ENCODE results near the gene VWA3A.
"Not testable (repeated sequence)": the region's sequence is repeated elsewhere in the genome, so short reads cannot be mapped to it uniquely, and the experiment has no call there.

The VWA3A gene

DNA sequence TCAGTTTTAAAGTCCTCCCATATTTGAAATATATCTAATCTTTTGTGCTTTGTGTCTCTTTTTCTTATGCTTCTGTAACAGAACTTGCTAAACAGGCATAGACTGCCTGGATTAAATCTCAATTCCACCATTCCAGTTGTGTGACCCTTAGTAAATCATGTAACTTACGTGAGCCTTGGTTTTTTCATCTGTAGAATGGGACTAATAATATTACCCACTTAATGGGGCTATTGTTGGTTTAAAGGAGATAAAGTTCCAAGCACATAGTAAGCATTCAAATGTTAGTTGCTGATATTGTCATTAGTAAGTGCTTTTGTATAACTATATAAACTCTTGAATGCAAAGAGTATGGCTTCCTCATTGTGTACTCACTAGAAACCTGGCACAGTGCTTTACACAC is 5.9 kb upstream of the VWA3A start:
- DNase-seq (ENCODE audit: low read depth in 2 of 2): no peak

GRCh38 chr16:22088642-22089041 is 3.7 kb upstream of the VWA3A start:
- DNase-seq (ENCODE audit: low read depth in 2 of 2): no peak

DNA sequence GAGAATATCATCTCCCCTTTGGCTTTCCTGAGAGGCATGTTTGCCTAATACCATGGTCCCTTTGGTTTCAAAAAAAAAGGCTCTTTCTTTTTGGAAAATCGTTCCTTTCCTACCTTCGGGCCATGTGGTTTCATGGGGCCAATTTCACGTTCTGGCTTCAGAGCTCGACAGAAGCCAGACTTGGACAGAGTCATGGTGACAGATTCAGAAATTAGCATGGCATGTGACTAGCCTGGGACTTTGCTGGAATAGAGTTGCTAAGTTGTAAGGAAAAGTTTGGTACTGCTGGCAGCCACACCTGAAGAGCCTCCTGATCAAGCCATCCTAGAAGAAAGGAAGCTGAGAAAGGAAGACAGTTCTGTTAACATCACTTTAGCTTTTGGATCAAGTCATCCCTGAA is 2.4 kb upstream of the VWA3A start:
- no peak for DNase-seq (ENCODE audit: low read depth in 2 of 2)

- DNase-seq (ENCODE audit: low read depth in 2 of 2): no peak
Observed at GRCh38 chr16:22091721-22092120, 620 bp upstream of the VWA3A start.

GRCh38 chr16:22093331-22093730 is 990 bp downstream of the VWA3A start:
- no peak for DNase-seq (ENCODE audit: low read depth in 2 of 2)

GRCh38 chr16:22093996-22094395 is 1.7 kb downstream of the VWA3A start:
- DNase-seq (ENCODE audit: low read depth in 2 of 2): no peak

DNA sequence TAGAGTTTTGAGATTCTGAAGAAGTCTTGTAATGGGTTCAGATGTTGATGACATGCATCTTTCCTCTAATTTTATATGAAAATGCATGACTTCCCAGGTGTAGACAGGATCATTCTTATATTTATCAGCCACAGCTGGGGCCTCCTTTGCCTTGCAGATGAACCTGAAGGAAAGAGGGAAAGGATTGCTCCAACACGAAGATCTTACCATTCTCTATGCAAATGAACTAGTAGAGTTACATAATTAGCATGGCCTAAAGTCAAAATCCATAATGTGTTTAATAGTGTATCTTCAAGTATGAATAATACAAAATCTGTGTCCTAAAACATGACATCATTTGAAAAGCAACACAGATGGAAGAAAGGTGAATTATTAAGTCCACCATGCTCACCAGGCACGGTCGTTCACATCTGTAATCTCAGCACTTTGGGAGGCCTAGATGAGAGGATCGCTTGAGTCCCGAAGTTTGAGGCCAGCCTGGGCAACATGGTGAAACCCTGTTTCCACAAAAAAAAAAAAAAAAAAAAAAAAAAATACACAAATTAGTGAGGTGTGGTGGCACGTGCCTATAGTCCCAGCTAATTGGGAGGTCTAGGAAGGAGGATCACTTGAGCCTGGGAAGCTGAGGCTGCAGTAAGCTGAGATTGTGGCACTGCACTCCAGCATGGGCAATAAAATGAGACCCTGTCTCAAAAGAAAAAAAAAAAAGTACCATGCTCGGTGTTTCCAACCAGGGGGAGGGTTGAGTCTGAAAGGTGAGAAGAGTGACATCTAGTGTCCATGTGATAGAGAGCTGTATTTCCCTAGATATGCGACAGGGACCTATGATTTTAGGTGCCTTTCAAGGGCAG is 6.3 kb downstream of the VWA3A start:
- no peak for DNase-seq (ENCODE audit: low read depth in 2 of 2)

DNA sequence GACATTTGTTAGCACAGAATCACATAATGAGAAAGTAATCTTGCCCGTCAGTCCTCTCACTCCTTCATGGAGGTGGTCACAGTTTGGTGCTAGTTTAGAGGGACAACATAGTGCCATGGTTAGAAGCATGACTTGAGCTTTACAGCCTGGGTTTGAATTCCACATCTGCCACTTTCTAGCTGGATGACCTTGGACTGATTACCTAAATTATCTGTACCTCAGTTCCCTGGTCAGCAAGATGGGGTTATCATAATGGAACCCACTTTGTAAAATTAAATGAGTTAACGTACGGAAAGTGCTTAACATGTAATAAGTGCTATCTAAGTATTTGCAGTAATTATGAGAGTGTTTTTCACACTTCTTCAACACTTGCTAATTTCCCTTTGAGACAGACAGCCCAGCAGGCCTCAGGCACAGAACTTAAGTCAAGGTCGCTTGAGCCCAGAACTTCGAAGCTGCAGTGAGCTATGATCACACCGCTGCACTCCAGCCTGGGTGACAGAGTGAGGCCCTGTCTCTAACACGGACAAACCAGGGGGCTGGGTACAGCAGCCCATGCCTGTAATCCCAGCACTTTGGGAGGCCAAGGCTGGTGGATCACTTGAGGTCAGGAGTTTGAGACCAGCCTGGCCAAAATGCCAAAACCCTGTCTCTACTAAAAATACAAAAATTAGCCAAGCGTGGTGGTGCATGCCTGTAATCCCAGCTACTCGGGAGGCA is 7.1 kb downstream of the VWA3A start:
- no peak for DNase-seq (ENCODE audit: low read depth in 2 of 2)

GRCh38 chr16:22103441-22103840 is 11.1 kb downstream of the VWA3A start:
- DNase-seq (ENCODE audit: low read depth in 2 of 2): no peak

GRCh38 chr16:22109258-22109898 is 17.0 kb downstream of the VWA3A start:
- no peak for DNase-seq (ENCODE audit: low read depth in 2 of 2)

DNA sequence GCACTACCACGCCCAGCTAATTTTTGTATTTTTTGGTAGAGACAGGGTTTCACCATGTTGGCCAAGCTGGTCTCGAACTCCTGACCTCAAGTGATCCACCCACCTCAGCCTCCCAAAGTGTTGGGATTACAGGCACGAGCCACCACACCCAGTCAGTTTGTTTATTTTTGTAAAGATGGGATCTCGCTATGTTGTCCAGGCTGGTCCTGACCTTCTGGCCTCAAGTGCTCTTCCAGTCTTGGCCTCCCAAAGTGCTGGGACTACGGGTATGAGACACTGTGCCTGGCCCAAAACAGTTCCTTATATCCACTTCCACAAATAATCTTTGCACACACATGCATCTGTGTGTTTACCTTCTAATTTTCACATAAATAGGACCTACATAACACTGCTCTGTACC is 19.3 kb downstream of the VWA3A start:
- not testable (repeated sequence) for DNase-seq (ENCODE audit: low read depth in 2 of 2)

DNA sequence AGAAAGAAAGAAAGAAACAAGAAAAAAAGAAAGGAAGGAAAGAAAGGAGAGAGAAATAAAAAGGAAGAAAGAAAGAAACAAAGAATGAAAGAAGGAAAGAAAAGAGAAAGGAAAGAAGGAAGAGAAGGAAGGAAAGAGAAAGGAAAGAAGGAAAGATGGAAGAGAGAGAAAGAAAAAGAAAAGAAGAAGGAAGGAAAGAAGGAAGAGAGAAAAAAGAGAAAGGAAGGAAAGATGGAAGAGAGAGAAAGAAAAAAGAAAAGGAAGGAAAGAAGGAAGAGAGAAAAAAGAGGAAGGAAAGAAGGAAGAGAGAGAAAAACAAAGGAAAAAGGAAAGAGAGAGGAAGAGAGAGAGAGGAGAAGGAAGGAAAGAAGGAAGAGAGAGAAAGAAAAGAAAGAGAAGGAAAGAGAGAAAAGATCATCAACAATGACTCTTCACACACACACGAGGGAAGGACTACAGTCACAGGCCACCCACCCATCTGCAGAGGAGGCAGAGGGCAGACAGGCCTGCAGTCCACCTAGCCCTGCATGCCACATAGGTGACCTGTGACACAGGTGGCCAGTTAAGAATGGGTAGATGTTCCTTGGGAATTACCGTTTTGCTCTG is 23.9 kb downstream of the VWA3A start:
- no peak for DNase-seq (ENCODE audit: low read depth in 2 of 2)

DNA sequence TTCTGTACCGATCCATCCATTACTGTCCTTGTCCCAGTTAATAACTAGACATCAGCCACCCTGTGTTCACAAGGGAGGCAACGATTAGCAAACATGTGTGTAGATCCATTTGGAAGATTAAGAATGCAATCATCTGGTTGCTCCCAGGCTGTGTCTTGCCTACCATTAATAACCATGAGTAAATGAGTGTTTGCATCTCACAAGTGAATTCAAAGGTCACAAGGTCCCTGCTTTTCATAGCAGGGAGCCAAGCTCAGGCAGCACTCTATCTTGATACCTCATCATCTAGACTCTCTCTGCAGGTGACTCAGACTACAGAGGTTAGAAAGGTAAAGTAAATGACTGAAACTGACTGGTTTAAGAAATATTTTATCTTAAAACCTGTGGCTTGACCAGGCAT is 25.3 kb downstream of the VWA3A start:
- DNase-seq (ENCODE audit: low read depth in 2 of 2): no peak

- DNase-seq (ENCODE audit: low read depth in 2 of 2): no peak
Observed at GRCh38 chr16:22120440-22120839, 28.1 kb downstream of the VWA3A start.

DNA sequence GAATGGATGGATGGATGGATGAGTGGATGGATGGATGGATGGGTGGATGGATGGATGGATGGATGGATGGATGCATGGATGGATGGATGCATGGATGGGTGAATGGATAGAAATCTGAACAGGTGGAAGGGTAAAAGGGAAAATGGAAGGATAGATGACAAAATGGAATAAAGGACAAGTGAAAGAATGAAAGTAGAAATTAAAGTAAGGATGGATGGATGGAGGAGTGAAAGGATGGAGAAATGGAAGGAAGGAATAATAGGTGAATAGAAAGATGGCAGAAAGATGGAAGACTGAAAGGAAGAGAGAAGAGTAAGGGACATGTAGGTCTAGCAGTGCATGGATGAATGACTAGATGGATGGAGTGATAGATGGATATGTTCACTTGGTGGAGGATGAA is 29.9 kb downstream of the VWA3A start:
- DNase-seq (ENCODE audit: low read depth in 2 of 2): no peak

DNA sequence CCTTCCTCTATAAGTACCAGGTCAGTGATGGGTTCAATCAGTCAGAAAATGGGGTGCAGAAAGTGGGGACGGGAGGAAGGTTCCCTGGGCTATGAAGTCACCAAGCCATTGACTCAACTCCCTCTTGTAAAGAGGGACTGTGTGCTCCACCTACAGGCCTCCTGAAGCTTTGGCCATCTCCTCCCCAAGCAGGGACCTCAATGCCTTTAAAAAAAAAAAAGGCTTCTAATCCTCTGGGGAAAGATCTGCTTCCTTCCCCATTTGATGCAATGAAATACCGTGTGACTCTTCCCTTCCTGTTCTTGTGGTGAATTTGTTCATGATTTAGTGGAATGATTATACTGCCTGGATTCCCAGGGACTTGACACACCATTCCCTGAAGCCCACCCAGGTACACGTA is 30.8 kb downstream of the VWA3A start:
- DNase-seq (ENCODE audit: low read depth in 2 of 2): no peak

- DNase-seq (ENCODE audit: low read depth in 2 of 2): no peak
Observed at GRCh38 chr16:22123759-22124490, 31.6 kb downstream of the VWA3A start.

DNA sequence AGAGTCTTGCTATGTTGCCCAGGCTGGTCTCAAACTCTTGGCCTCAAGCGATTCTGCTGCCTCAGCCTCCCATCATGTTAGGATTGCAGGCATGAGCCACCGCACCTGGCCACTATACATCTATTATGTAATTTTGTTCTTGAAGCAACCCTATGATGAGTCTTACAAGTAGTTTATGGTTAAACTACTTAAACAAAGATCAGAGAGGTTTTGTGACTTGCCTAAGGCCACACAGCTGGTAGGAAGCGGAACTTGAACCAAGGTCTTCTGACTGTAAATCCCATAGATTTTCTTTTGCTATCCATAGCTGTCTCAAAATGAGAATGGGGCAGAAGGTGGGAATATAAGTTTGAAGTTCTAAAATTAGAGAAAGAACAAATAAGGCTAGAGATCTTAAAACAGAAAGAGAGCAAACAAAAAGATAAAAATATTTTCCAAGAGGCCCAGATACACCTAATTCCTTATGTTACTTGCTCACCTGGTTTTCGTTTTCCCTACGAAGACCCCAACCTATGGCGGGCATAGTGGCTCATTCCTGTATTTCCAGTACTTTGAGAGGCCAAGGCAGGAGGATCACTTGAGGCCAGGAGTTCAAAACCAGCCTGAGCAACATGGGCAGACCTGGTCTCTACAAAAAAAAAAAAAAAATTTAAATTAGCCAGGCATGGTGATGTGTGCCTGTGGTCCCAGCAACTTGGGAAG is 32.4 kb downstream of the VWA3A start:
- no peak for DNase-seq (ENCODE audit: low read depth in 2 of 2)

GRCh38 chr16:22126037-22126558 is 33.8 kb downstream of the VWA3A start:
- no peak for DNase-seq (ENCODE audit: low read depth in 2 of 2)

DNA sequence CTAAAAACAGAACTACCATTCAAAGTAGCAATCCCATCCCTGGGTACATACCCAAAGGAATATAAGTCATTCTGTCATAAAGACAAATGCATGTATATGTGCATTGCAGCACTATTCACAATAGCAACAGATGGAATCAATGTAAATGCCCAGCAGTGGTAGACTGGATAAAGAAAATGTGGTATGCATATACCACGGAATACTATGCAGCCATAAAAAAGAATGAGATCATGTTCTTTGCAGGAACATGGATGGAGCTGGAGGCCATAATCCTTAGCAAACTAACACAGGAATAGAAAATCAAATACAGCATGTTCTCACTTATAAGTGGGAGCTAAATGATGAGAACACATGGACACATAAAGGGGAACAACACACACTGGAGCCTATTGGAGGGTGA is 36.2 kb downstream of the VWA3A start:
- not testable (repeated sequence) for DNase-seq (ENCODE audit: low read depth in 2 of 2)

- no peak for DNase-seq (ENCODE audit: low read depth in 2 of 2)
Observed at GRCh38 chr16:22130528-22130927, 38.2 kb downstream of the VWA3A start.
